Fibroblast of gingiva (primary cell): Measurements from ENCODE around the gene HNRNPLL.

Source experiments
- DNase-seq: peaks from one replicate; pipeline ENCODE4 v3.0.0-alpha.2; 2011; ENCODE audit warnings: low read depth

Gene HNRNPLL

DNA sequence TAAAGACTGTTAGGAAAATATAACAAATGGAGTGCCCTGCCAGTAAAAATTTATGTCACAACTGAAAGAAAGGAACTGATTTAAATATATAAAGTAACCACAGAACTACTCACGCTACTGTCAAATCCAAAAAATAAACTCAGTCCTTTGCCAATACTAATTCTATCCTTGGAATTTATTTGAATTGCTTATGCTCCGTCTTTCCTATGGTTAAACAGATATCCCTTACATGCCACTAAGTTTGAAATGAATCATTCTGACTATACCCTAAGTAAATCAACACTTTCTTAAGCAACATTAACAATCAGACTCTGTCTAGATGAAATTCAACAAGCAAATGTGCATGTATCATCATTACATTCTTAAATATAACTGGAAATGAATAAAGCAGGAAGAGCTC, 9.8 kb downstream of the HNRNPLL start:
- DNase-seq = peak; percentile 68

GRCh38 chr2:38591152-38591551, 11.6 kb downstream of the HNRNPLL start:
- no peak for DNase-seq

- DNase-seq = no peak
These were observed 12.7 kb downstream of the HNRNPLL start for GRCh38 chr2:38590053-38590452.

DNA sequence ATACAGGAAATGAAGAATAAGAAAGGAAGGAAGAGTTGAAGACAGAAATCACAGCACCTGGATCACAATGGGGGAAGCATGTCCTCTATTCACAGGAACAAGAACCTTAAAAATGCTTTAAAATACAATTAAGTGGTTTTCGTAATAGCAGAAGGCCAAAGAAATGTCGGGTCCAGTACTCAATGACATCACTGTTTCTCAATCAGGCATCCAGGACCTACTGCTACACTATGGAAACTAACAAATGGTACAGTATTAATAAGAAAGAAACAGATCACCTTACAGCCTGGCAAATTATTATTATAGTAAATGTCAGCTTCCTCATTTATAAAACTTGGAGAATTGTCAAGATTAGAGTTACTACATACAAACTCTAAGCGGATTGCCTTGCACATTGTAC, 15.8 kb downstream of the HNRNPLL start:
- peak; percentile 52 for DNase-seq

GRCh38 chr2:38584881-38585280, 17.8 kb downstream of the HNRNPLL start:
- DNase-seq = no peak

GRCh38 chr2:38583994-38584393, 18.7 kb downstream of the HNRNPLL start:
- DNase-seq = no peak

GRCh38 chr2:38583524-38583923, 19.2 kb downstream of the HNRNPLL start:
- no peak for DNase-seq

DNA sequence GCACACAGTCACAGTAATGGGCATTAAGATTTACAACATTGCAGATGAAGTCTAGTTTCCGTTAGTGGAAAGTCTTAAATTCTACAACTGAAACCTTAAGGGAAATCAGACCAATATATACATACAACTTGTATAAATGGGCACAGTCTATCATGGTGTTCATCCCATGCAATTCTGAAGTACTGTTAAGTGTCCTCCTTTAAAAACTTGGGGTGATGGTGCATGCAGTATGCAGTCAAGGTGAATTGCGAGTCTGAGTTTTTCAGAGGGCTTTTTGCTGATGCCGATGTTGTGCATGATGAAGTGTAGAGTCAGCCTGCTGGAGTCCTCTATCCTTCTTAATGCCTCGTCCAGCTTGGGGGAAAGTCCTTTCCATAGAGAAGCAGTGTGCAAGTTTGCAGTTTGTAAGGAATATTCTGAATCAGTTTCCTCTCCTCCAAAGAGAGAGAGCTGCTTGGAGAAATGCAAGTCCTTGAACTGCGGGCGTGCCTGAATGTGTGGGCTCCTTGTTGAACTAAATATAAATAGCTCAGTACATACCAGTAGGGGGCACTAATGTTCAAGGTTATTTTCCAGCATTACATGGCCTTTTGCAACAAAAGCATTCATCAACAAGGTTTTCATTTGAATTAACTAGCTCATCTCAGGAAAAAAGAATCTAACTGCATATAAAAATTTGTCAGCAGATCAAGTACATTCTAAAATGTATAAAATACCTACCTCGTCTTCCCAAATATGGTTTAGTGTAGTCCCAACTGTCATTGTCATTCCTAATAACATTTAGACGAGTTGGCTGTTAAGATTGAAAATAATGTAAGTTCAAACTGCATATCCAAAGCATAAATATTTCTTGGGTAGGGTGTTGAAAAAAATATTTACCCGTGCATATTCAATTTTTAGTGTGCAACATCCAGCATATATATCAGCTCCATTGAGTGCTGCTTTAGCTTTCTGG, 21.3 kb downstream of the HNRNPLL start:
- DNase-seq = peak; percentile 71

- no peak for DNase-seq
These were observed 22.6 kb downstream of the HNRNPLL start for GRCh38 chr2:38580115-38580636.

GRCh38 chr2:38578832-38579231, 23.9 kb downstream of the HNRNPLL start:
- no peak for DNase-seq

- DNase-seq = no peak
These were observed 28.4 kb downstream of the HNRNPLL start for GRCh38 chr2:38574278-38574677.

DNA sequence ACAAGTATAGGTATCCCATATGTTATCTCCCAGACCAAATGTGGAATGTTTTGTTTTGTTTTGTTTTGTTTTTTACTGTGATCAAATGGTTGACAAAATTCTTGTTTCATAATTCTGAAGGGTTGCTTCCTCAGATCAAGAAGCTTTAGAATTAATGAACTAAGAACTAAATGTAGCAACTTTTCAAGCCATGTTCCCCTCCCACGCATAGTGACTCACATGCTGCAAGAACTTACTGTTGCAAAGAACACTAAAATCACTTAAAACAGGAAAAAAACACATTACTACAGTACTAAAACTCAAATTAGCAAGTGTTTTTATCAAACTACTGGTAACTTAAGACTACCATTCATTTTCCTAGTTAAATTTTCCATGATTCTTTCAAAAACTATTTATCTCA, 30.6 kb downstream of the HNRNPLL start:
- peak; percentile 55 for DNase-seq

GRCh38 chr2:38571193-38571592, 31.5 kb downstream of the HNRNPLL start:
- no peak for DNase-seq

GRCh38 chr2:38568724-38569436, 33.8 kb downstream of the HNRNPLL start:
- DNase-seq = no peak

- no peak for DNase-seq
These were observed 37.4 kb downstream of the HNRNPLL start for GRCh38 chr2:38565333-38565732.

- no peak for DNase-seq
These were observed 41.0 kb downstream of the HNRNPLL start for GRCh38 chr2:38561691-38562090.

GRCh38 chr2:38560092-38560491, 42.6 kb downstream of the HNRNPLL start:
- no peak for DNase-seq

- DNase-seq = no peak
These were observed 44.7 kb downstream of the HNRNPLL start for GRCh38 chr2:38557981-38558380.

- DNase-seq = no peak
These were observed 45.5 kb downstream of the HNRNPLL start for GRCh38 chr2:38557217-38557616.

DNA sequence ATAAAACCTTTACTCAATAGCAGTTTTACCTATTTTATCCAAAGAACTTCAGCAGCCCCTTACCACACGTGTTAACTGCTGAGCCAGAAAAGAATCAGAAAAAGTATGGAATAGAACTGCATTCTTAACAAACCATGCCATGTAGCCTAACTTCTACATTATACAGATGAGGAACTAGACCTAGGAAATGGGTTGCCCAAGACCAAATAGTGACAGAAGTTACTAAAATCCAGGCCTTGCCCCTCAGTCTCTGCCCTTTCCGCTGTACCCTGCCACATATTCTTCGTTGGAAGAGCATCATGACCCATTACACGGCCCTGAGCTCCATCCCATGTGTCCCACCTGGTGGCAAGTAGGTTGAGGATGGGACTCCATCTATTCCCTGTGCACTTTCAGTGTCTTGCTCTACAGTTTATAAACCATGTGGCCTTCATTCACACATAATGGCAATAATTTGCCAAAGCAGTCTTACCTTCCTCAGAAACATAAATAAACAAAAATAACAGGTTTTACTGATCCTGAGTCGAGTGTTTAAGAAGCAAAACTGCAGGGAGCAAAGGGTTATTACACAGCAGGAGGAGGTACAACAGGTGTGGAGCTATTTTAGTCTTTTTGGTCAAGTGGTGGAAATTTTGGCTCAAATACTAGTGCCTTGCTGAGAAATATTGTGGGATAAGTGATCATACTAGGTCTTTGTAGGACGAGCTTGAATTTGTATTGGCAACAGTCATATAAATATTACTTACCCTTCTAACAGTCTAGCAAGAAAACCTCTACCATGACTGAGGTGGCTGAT, 46.5 kb downstream of the HNRNPLL start:
- no peak for DNase-seq

GRCh38 chr2:38554973-38555595, 47.6 kb downstream of the HNRNPLL start:
- no peak for DNase-seq

DNA sequence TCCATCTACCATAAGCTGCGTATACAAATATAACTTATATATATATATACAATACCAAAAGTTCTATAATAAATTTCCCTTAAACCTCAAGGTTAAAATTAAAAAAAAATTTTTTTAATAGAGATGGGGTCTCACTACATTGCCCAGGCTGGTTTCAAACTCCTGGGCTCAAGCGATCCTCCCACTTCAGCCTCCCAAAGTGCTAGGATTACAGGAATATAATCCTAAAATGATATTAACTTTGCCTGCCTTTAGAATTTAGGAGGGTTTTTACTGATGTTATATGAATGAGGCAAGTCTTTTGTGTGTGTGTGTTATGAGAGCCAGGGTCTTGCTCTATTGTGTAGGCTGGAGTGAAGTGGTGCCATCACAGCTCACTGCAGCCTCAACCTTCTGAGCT, 49.2 kb downstream of the HNRNPLL start:
- no peak for DNase-seq
